Measurements from ENCODE around the gene ADAM19.

- TF ChIP-seq, protein P1, sequence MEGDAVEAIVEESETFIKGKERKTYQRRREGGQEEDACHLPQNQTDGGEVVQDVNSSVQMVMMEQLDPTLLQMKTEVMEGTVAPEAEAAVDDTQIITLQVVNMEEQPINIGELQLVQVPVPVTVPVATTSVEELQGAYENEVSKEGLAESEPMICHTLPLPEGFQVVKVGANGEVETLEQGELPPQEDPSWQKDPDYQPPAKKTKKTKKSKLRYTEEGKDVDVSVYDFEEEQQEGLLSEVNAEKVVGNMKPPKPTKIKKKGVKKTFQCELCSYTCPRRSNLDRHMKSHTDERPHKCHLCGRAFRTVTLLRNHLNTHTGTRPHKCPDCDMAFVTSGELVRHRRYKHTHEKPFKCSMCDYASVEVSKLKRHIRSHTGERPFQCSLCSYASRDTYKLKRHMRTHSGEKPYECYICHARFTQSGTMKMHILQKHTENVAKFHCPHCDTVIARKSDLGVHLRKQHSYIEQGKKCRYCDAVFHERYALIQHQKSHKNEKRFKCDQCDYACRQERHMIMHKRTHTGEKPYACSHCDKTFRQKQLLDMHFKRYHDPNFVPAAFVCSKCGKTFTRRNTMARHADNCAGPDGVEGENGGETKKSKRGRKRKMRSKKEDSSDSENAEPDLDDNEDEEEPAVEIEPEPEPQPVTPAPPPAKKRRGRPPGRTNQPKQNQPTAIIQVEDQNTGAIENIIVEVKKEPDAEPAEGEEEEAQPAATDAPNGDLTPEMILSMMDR (conservative IDR thresholded peaks at IDR 0.05; ENCODE audit: low read length), result no peak
- TF ChIP-seq EZH2phosphoT487 (IDR thresholded peaks at IDR 0.05; ENCODE audit: borderline replicate concordance, low read depth, low read length), result no peak
Measured at GRCh38 chr5:157521704-157522029, 53.9 kb downstream of the ADAM19 start.
